Fibroblast of lung (primary cell): Measurements from ENCODE around the gene ZNF655. TPM values are rescaled to one million over a fixed set of nuclear protein-coding genes. Genes with fewer than 3 reads are reported as not detected.

ENCODE experiments used
- DNase-seq, 2 donors: peaks; one replicate each; pipeline versions ENCODE4 v3.0.0 to v3.0.0-alpha.2; 2010; ENCODE audit warnings: low read depth in 2 of 2
- H2AFZ ChIP-seq: 2 replicates; pipeline ENCODE4 v1.5.1; 2012; ENCODE audit warnings: low read length, control low read depth, inconsistent platforms
- H3K27ac ChIP-seq: 2 replicates; pipeline ENCODE4 v1.5.1; 2011; ENCODE audit warnings: low read length, control low read depth; ENCODE audit not compliant: insufficient read depth
- H3K27me3 ChIP-seq: 2 replicates; pipeline ENCODE4 v1.5.1; 2011; ENCODE audit warnings: mild to moderate bottlenecking, low read length; ENCODE audit not compliant: control insufficient read depth, insufficient read depth
- H3K36me3 ChIP-seq: 2 replicates; pipeline ENCODE4 v1.5.1; 2011; ENCODE audit warnings: low read length; ENCODE audit not compliant: control insufficient read depth, insufficient read depth
- H3K4me1 ChIP-seq: 2 replicates; pipeline ENCODE4 v1.5.1; 2011; ENCODE audit warnings: low read length; ENCODE audit not compliant: control insufficient read depth, insufficient read depth; ENCODE audit errors: extremely low read depth
- H3K4me2 ChIP-seq: 2 replicates; pipeline ENCODE4 v1.5.1; 2011; ENCODE audit warnings: low read length, control low read depth; ENCODE audit not compliant: insufficient read depth; ENCODE audit errors: extremely low read depth
- H3K4me3 ChIP-seq, 4 experiments: fragments of 200-600 bp in 1 of 4; sonication (generic) in 1 of 4; replicated peaks in 1 of 4; 2 replicates each; pipeline ENCODE4 v1.5.1; 2011 to 2016; ENCODE audit warnings: low read length in 4 of 4, low read depth in 3 of 4, mild to moderate bottlenecking in 3 of 4, control low read depth in 2 of 4, inconsistent platforms in 1 of 4, mixed read lengths in 1 of 4; ENCODE audit not compliant: insufficient read depth in 1 of 4; ENCODE audit errors: control extremely low read depth in 1 of 4
- H3K79me2 ChIP-seq: 2 replicates; pipeline ENCODE4 v1.5.1; 2012; ENCODE audit warnings: mild to moderate bottlenecking, low read length, inconsistent platforms; ENCODE audit not compliant: control insufficient read depth, insufficient read depth
- H3K9ac ChIP-seq: 2 replicates; pipeline ENCODE4 v1.5.1; 2011; ENCODE audit warnings: mild to moderate bottlenecking, low read length, control low read depth; ENCODE audit not compliant: insufficient read depth
- H3K9me3 ChIP-seq: 2 replicates; pipeline ENCODE4 v1.5.1; 2012; ENCODE audit warnings: low read depth, low read length; ENCODE audit not compliant: control insufficient read depth, insufficient read depth
- H4K20me1 ChIP-seq: 2 replicates; pipeline ENCODE4 v1.5.1; 2011; ENCODE audit warnings: low read length; ENCODE audit not compliant: control insufficient read depth, insufficient read depth; ENCODE audit errors: extremely low read depth
- CTCF ChIP-seq, 2 donors: IDR thresholded peaks in 1 of 2; conservative IDR thresholded peaks in 1 of 2; 1 replicate in 1 of 2; 2 replicates in 1 of 2; pipeline ENCODE4 v1.5.1; 2011 to 2012; ENCODE audit warnings: low read length in 2 of 2, control low read depth in 1 of 2, inconsistent platforms in 1 of 2, low read depth in 1 of 2, mild to moderate bottlenecking in 1 of 2
- EZH2 ChIP-seq: IDR thresholded peaks from 2 replicates; pipeline ENCODE4 v1.5.1; 2012; ENCODE audit warnings: low read length, control low read depth, mild to moderate bottlenecking; ENCODE audit errors: missing control alignments
- polyA plus RNA-seq, 2 donors: library from polyadenylated mRNA; depleted of rRNA in 1 of 2; stranded (reverse) in 1 of 2; unstranded in 1 of 2; fragments of >200 nt; gene quantifications; 2 replicates each; pipeline ENCODE4 v1.2.1, GENCODE V29; 2011 to 2012; ENCODE audit warnings: missing spikeins in 1 of 2
- total RNA-seq: library from RNA; depleted of rRNA; stranded (reverse); fragments of >200 nt; gene quantifications from 2 replicates; pipeline ENCODE4 v1.2.1, GENCODE V29; 2014

The ZNF655 gene
- total and polyA plus RNA-seq, 2 donors (not counting 1 experiment from before 2014, with no cell fraction given), result 60.4 to 92.6 TPM

GRCh38 chr7:99621271-99621670, 62.8 kb downstream of the ZNF655 start:
- no peak overlapping the region for H3K9ac ChIP-seq
- no peak overlapping the region for H3K4me3 ChIP-seq
- H4K20me1 ChIP-seq, result no peaks in the 10 kb centered on the region
- no peak overlapping the region for H2AFZ ChIP-seq
- TF ChIP-seq CTCF (conservative IDR thresholded peaks at IDR 0.05 in 1 of 2, IDR thresholded peaks at IDR 0.05 in 1 of 2; ENCODE audit: low read depth in 1 of 2, low read length in 2 of 2), result no peak
- no peak for TF ChIP-seq EZH2
- H3K9me3 ChIP-seq, result no peaks in the 10 kb centered on the region
- H3K36me3 ChIP-seq, result peaks cover 27% of the 10 kb centered on the region
- H3K27me3 ChIP-seq, result no peaks in the 10 kb centered on the region
- no peak overlapping the region for H3K4me2 ChIP-seq
- peaks cover 11% of the 10 kb centered on the region for H3K79me2 ChIP-seq
- no peak overlapping the region for H3K27ac ChIP-seq
- H3K4me1 ChIP-seq, result peaks cover 2% of the 10 kb centered on the region
- DNase-seq, result no peak

- H3K9me3 ChIP-seq, result no peaks in the 10 kb centered on the region
- no peak for DNase-seq
- H4K20me1 ChIP-seq, result no peaks in the 10 kb centered on the region
- no peak overlapping the region for H3K9ac ChIP-seq
- H3K4me1 ChIP-seq, result peaks cover 2% of the 10 kb centered on the region
- no peaks in the 10 kb centered on the region for H3K27me3 ChIP-seq
- H3K4me3 ChIP-seq, result no peak overlapping the region
- H3K36me3 ChIP-seq, result peaks cover 27% of the 10 kb centered on the region
- no peak overlapping the region for H2AFZ ChIP-seq
- H3K27ac ChIP-seq, result no peak overlapping the region
- TF ChIP-seq EZH2 (no peak), CTCF (conservative IDR thresholded peaks at IDR 0.05 in 1 of 2, IDR thresholded peaks at IDR 0.05 in 1 of 2; ENCODE audit: low read depth in 1 of 2, low read length in 2 of 2) (no peak)
- peaks cover 5% of the 10 kb centered on the region for H3K79me2 ChIP-seq
- no peak overlapping the region for H3K4me2 ChIP-seq
These were observed 64.2 kb downstream of the ZNF655 start for GRCh38 chr7:99622596-99622995.

GRCh38 chr7:99623091-99623693, 64.8 kb downstream of the ZNF655 start:
- H3K27me3 ChIP-seq, result no peaks in the 10 kb centered on the region
- H3K9me3 ChIP-seq, result no peaks in the 10 kb centered on the region
- H3K36me3 ChIP-seq, result peaks cover 29% of the 10 kb centered on the region
- peak in 1 of 2 donors; percentile 32 for DNase-seq
- TF ChIP-seq EZH2 (no peak), CTCF (conservative IDR thresholded peaks at IDR 0.05 in 1 of 2, IDR thresholded peaks at IDR 0.05 in 1 of 2; ENCODE audit: low read depth in 1 of 2, low read length in 2 of 2) (no peak)
- H3K9ac ChIP-seq, result no peak overlapping the region
- no peaks in the 10 kb centered on the region for H3K79me2 ChIP-seq
- no peak overlapping the region for H2AFZ ChIP-seq
- H3K4me2 ChIP-seq, result no peak overlapping the region
- H3K4me3 ChIP-seq, result no peak overlapping the region
- H3K27ac ChIP-seq, result no peak overlapping the region
- H3K4me1 ChIP-seq, result no peaks in the 10 kb centered on the region
- no peaks in the 10 kb centered on the region for H4K20me1 ChIP-seq
